HG03571 (cell line): ENCODE results near the gene KEAP1.
A peak's percentile ranks its signal among the peaks of the same experiment; 100 is the strongest.

ENCODE experiments used
- ATAC-seq: cut with Tn5 transposase; IDR thresholded peaks from one replicate; pipeline ENCODE4 v1.9.1; 2021; ENCODE audit not compliant: unreplicated experiment

Gene KEAP1

DNA sequence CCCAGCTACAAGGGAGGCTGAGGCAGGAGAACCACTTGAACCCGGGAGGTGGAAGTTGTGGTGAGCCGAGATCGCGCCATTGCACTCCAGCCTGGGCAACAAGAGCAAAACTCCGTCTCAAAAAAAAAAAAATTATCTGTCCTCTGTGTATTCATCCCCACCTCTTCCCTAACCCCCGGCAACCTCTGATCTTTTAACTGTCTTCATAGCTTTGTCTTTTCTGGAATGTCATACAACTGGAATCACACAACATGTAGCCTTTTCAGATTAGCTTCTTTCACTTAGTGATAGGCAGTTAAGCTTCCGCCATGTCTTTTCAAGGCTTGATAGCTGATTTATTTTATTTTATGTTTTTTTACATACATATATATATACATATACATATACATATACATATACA, 22.5 kb upstream of the KEAP1 start:
- ATAC-seq = no peak

DNA sequence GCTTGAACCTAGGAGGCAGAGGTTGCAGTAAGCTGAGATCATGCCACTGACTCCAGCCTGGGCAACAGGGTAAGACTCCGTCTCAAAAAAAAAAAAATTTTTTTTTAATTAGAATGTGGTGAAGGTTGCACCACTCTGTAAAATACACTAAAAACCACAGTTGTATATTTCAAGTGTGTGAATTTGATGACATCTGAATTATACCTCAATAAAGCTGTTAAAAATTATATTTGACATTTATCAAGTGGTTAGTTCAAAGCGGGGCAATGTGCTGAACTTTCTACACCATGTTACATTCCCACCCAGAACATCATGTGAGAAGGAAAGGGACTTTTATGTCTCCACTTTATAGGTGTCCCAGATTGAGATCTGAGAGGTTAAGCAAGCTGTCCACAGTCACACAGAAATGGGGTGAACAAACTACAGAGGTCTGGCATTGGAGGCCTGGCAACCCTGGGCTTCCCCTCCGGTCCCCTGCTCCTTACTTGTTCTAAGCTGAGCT, 20.0 kb upstream of the KEAP1 start:
- no peak for ATAC-seq

DNA sequence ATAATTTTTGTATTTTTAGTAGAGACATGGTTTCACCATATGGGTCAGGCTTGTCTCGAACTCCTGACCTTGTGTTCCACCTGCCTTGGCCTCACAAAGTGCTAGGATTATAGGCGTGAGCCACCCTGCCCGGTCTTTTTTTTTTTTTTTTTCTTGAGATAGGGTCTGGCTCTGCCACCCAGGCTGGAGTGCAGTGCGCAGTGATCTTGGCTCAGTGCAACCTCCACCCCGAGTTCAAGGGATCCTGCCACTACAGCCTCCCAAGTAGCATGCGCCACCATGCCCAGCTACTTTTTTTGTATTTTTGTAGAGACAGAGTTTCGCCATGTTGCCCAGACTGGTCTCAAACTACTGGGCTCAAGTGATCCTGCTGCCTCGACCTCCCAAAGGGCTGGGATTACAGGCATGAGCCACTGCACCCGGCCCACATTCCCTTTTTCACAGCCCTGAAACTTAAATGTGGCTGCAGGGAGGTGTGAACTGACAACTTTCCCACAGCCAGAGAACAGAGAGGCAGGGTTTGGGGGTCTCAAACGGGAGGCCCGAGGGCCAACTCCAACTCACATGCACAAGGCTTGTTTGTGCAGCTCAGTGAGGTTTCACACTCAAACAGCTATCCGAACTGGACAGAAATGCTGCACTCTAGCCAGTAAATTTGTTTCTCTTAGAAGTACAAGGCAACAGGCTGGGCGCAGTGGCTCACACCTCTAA, 18.5 kb upstream of the KEAP1 start:
- ATAC-seq = no peak

DNA sequence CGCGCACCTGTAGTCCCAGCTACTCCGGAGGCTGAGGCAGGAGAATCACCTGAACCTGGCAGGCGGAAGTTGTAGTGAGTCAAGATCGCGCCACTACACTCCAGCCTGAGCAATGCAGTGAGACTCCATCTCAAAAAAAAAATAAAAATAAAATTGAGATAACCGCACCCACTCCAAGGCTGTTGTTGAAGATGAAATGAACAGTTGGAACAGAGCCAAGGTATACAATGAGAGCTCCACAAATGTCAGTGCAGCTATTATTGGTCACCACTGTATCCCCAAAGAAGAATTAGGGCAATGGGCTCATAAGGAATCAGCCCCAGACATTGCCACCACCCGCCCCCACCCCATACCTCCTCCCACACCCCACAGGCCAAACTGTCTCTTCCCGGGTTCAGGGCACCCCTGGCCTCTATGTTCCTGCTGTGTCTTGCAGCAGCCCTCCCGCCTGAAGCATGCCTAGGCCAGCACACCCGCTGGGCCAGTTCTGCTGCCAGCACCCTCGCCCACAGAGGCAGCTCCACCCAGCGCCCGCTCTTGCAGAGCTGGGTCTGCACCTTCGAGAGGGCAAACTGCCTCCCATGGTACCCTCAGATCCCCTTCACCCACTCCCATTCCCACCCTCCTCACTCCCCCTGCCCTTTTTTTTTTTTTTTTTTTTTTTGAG, 17.6 kb upstream of the KEAP1 start:
- no peak for ATAC-seq

DNA sequence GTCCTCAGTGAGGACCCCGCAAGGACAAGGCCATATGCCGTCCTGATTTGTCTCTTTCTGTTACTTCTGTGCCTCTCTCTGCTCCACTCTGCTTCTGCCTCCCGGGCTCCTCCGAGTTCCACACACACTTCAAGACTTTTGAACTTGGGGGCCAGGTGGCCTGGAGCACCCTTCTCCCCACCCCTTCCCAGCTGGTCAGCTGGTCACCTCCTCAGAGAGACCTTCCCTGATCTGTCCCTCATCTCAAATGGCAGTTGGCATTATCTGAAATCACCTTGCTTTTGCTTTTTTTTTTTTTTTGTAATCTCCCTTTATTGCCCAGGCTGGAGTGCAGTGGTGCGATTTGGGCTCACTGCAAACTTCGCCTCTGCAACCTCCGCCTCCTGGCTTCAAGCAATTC, 16.3 kb upstream of the KEAP1 start:
- no peak for ATAC-seq

DNA sequence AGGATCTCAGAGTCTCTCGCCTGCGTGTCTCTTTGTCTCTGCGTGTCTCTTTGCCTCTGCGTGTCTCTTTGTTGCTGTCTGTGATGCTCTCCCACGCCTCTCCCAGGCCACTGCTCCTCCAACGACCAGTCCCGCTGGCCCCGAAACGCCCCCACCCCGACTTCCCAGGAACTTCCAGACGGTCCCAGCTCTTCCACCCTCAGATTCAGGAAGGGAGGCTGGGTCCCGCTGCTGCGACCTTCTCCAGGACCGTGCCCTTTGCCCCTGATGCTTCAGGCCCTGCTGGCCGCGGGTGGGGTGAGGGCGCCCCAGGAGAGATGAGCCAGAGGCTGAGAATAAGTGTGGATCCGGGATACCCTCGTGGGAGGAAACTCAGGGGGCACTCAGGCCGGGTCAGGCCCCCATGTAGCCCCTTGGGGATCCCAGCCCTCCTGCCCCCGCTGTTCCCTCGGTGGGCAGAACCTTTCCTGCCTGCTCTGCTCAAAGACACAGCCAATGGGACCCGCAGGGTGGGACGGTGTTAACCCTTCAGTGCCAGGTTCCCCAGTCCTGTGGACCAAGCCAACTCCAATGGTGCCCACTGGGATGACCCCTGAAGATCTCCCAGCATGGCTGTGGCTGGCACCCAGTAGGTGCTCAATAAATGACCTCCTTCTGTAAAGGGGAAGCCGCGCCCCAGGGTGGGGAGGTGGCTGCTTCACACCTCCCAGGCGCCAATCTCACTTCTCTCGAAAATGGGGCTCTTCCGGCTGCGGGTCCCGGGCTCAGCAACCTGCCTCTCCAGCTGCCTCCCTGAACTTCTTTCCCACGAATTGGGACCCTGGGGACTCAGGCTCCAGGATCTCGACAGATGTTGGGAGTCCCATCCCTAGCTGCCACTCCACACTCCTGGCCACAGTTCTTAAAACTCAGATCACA, 15.5 kb upstream of the KEAP1 start:
- no peak for ATAC-seq

DNA sequence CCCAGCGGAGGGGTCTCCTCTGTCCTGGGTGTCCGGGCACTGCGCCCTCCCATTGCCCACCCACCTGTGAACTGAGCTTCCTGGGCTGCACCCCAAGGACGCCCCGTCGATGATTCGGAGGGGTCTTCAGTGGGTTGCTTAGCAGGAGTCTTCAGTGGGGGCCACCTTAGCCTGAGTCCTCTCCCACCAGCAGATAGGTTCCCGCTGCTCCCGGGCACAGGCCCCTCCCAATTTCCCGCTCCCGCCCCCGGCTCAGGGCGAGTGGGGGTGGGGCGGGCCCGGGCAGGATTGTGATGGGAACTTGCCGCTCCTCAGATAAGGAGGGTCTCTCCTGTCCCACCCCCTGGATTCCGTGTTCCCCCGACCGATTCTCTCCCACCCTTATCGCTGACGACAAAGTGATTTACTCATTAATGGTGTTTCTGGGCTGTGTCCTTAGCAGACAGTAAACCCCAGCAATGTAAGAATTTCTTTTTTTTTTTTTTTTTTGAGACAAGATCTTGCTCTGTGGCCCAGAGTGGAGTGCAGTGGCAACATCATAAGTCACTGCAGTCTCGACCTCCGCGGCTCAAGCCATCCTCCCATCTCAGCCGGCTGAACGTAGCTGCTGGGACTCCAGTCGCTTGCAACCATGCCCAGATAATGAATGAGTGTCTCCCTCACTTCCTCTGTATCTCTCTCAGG, 14.7 kb upstream of the KEAP1 start:
- ATAC-seq = no peak

DNA sequence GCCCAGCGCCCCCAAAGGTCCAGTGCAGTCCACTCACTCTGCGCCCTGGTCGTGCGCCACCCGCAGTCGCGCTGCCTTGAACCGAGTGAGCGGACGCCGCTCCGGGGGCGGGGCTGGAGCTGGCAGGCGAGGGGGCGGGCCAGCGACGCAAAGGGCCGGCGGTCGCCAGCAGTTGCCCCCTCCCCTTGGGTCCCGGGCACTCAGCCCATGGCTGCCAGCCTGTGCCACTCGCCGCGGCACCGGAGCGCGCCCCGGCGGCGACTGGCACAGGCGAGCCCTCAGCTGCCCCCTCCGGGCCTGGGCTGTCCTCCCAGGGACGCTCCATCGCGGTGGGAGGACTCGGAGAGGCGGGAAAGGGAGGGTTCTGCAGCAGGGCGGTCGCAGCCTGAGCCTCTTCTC, 14.2 kb upstream of the KEAP1 start, which contains the start of gene S1PR5:
S1PR5 (minus strand) TSS at position 87 of the 399 bp plus-strand sequence. CDS start 2,436 bp downstream, outside the sequence.
- ATAC-seq = no peak

DNA sequence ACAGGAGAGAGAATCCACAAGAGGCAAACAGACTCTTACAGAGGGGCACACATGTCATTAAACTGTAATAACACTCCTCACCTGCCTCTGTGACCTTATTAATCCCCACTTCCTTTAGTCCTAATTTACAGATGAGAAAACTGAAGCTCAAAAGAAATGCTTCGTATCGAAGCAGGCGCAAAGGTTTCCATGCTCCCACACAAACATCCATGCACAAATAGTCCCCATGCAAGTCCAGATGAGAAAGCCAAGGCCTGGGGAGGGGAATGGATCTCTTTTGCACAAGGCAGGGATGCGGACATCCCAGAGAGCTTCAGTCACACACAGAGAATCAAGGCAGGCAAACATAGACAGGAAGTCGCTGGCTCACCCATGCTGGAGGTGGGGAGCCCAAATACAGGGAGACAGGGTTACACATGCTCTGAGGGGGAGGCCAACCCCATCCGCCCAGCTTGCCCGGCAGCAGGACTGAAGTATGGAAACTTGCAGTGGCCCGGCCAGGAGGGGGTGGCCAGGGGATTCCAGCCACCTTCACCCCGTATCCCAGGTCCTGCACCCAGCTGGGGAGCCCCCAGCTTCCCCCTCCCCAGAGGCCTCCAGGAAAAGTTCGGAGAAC, 13.6 kb upstream of the KEAP1 start:
- ATAC-seq = no peak

DNA sequence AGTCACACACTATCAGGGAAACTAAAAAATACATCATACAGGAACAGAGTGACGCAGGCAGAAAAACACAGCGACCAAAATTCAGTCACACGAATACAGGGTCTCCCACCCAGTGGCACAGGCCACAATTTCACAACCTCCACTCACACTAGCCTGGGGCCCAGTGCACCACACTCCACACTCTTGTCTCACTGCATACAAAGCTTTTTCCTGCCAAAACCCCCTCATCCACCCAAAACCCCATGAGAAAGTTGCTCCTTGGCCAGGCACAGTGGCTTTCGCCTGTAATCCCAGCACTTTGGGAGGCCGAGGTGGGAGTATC, 12.9 kb upstream of the KEAP1 start:
- ATAC-seq = no peak

DNA sequence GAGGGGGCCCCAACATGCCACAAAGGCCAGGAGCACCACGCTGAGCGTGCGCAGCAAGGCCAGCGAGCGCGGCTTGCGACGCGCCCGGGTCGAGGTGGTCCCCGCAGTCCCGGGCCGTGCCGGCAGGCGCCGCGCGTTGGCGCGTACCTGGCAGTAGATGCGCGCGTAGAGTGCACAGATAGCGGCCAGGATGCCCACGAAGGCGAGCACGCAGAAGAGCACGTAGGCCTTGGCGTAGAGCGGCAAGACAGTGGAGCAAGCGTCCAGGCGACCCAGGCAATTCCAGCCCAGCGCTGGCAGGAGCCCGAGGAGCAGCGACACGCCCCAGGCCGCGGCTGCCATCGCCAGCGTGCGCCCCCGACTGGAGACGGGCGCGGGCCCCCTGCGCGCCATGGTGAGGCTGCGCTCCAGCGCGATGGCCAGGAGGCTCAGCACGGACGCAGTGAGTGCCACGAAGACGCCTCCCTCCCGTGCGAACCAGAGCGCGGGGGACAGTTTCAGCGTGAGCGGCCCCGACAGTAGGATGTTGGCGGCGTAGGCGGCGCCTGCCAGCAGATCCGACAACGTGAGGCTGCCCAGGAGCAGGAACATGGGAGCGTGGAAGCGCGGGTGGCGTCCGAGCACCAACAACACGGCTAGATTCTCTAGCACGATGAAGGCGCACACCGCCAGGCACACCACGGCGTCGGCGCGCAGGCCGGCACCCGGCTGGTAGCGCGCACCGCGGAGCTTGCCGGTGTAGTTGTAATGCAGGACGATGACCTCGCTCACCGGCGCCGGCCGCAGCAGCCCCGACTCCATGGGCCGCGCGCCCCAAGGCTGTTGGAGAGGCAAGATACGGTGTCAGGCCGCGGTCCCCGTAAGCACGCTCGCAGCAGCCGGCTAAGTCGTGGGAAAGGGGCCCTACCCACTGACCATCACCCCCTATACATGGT, 11.3 kb upstream of the KEAP1 start:
- no peak for ATAC-seq

DNA sequence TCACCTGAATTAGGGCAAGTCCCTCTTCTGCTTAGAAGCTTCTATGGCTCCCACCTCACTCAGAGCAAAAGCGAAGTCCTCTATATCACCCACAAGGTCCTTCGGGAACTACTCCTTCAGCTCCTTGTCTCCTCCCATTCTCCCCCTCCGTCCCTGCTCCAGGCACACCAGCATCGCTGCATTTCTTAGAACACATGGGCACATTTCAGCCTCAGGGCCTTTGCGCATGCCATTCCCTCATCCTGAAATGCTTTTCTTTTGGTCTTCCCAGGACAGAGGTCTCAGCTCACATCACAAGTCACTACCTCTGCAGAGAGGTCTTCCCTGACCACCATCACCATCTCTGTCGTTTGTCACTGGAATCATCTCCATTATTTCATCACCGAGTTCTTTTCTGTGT, 10.1 kb upstream of the KEAP1 start:
- no peak for ATAC-seq

DNA sequence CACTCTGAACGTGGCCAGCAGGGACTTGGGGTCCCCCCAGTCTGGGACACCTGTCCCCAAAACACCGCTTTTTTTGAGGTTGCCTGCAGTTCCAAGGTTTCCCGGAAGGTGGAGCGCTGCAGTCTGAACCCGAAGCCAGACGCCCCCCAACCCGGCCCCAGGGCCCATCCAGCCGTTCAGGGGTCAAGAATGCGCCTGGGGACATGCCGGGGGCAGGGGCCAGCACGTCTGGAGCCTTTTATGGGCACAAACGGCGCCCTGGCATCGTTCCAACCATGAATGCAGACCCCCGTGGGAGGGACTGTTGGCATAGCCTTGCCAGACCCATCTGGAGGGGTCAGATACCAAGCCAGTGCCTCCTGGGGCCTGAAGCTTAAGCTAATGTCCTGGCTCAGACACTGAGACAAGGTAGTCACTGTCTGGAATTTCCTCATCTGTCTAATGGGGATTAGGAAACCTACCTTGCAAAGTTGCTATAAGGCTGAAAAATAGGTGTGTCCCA, 7.2 kb upstream of the KEAP1 start:
- no peak for ATAC-seq

DNA sequence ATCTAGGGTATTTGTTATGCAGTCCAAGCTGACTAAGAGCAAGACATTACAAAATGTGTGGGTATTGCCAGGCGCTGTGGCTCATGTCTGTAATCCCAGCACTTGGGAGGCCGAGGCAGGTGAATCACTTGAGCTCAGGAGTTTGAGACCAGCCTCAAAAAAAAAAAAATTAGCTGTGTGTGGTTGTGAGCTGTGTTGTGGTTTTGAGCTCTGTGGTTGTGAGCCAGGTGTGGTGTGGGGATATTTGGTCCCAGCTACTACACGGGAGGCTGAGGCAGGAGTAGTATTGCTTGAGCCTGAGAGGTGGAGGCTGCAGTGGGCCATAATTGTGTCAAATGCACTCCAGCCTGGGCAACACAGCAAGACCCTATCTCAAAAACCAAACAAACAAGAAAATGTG, 5.6 kb upstream of the KEAP1 start:
- ATAC-seq = no peak

DNA sequence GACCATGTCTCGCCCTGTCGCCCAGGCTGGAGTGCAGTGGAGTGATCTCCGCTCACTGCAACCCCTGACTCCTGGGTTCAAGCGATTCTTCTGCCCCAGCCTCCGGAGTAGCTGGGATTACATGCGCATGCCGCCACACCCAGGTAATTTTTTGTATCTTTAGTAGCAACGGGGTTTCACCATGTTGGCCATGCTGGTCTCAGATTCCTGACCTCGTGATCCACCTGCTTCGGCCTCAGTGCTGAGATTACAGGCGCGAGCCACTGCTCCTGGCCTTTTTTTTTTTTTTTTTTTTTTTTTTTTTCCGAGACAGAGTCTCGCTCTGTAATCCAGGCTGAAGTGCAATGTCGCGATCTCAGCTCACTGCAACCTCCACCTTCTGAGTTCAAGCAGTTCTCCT, 4.9 kb upstream of the KEAP1 start:
- no peak for ATAC-seq

DNA sequence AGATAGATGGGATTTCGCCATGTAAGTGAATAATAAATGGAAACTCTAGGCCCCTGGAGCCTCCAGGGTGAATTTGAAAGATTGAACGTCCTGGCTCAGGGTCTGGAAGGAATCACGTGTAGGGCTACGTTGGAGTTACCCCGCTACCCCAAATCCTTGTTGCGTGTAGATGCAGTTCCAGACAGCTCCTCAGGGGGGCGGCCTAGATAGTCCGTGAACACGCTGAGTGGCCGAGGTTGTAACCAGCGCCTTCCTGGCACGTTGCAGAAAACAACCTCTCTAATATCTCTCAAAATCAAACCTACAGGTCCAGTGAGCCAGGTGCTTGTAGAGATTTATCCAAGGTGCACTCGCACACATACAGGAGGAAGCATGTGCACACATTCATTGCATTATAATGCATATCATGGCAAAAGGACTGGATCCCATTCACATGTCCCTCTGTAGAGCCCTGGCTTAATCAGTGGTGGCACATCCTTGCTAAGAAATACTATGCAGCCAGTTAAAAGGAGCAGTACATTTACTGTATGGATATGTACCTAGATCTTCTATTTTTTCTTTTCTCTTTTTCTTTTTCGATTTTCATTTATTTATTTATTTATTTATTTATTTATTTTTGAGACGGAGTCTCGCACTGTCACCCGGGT, 2.5 kb upstream of the KEAP1 start:
- no peak for ATAC-seq

DNA sequence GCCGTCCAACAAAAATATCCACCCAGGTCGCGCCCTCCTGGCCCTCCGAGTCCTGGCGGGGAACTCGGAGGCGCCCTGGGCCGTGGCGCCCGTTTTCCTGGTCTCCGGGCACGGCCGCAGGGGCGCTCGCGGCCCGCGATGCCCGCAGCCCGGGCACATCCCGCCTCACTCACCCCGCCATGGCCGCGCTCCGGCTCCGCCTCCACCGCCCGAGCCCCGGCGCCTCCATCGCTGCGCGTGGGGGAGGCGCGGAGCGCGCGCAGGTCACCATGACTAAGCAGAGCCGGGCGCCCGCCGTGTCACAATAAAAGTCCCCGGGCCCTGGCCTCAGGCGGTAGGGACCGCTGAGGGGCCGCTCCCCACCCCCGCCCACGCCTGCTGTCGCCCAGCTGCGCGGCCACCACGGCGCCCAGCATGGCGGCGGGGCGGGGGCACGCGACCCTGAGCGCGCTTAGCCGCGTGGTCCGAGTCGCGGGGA, 593 bp downstream of the KEAP1 start:
- peak; percentile 84 for ATAC-seq

DNA sequence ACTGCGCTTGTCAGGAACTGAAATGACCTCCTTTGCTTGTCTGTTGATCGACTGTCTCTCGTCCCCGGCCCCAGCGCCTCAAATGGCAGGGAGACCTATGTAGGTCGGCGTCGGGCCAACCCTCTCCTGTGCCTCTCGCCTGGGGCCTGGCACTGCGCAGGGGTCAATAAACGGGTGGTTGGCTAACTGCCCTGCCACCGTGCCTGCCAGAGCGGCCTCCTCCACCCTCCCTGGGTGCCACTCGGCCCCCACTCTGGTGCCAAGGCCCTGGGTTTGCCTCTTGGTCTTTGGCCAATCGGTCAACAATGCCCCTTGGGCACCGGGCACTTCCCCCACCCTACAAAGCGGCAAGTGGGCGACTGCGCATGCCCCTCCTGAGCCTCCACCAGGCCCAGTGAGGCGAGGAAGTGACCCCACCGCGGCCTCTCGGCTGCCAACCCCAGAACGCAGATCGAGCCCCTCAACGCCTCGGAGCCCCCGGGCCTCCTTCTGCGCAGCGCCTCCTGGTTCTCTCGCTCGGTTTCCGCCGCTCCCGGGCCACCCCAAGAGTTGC, 1.1 kb downstream of the KEAP1 start:
- peak; percentile 10 for ATAC-seq

DNA sequence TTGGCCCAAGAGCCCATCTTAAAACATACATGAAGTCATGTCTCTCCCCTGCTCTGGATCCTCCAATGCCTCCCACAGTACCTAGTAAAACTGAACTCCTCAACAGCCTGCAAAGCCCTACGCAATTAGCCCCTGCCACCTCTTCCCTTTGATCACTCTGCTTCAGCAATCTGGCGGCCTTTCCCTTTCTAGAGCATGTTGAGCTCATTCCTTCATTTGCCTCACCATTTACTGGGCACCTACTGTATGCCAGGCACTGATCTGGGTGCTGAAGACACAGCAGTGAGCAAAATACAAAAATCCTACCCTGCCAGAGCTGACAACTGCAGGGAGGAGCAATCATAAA, 2.9 kb downstream of the KEAP1 start:
- ATAC-seq = no peak
